ENCODE results near the gene CNOT1. TPM values are rescaled to one million over a fixed set of nuclear protein-coding genes. Genes with fewer than 3 reads are reported as not detected.
"Not testable (repeated sequence)": the region's sequence is repeated elsewhere in the genome, so short reads cannot be mapped to it uniquely, and the experiment has no call there.

Gene CNOT1
- total RNA-seq, 2 experiments from 2014 or later = 245 to 283 TPM

DNA sequence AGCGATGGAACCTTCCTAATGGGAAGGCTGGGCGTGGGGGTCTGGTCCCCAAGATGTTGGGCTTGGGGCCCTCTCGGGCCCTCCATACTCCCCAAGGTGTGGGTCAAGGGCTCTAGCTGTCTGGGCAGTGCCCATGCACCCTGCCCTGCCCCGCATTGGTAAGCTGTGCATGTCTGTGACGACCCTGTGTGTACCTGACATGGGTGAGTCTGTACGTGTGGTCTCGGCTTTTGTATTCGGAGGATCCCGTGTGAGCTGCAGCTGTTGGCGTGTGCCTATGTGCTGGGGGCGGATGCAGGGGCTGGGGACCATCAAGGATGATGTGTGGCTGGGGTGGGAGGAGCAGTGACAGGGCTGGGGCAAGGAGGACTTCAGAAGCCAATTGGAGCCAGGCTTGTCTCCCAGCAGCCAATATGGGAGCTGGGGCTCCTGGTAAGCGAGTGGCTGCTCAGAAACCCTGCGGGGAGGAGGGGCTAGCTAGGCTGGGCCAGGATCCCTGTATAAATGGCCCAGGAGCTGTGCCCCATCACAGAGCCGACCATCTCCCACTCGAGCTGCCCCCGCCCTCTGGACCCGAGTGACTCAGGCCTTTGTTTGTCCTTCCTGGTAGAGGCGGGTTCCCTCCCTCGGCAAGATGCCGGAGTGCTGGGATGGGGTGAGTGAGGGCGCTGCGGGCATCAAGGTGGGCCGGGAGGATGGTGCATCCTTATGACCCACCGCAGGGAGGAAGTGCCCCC, 129.8 kb downstream of the CNOT1 start, which contains the start of gene NDRG4:
TSS of gene NDRG4 (plus strand) at position 529 of the 737 bp plus-strand sequence. CDS start at position 635, 106 bp downstream.
- Mint-ChIP-seq H3K27ac (peak within 1 kb of the TSS; percentile 71), H3K36me3 (ENCODE audit: low read depth) (no peaks in the 10 kb centered on the region), H3K4me1 (peaks cover 21% of the 10 kb centered on the region), H3K9me3 (no peaks in the 10 kb centered on the region), H3K4me3 (peak within 1 kb of the TSS; percentile 66), H3K27me3 (peaks cover 2% of the 10 kb centered on the region)
- CTCF ChIA-PET = interaction anchor here (0.9 to 1.4 kb wide), 4 partner anchors 14 to 314 kb away, joined by 3 to 4 read pairs (median 3); no protein-coding TSS in a partner anchor
- peak; percentile 43 for DNase-seq
- POLR2A ChIA-PET = no interaction called here

DNA sequence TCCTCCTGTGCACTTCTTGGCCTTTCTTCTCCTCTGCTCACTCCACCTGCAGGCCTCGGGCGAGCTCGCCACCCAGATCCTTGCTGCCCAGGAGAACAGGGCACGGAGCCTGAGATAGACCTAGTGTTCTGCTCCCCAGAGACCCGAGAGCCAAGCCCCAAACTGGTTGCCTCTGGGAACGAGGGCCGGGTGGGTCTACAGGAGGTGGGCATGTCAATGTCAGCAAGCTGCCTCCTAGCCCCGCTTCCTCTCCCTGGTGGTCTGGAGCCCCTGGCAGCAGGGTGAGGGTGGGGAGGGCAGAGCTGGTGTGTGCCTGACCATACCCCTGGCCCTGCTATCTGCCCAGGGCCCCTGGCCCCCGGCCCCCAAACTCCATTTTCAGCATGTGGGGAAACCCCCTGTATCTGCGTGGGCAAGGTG, 130.5 kb downstream of the CNOT1 start:
- ChIA-PET POLR2A (no interaction called here), CTCF (interaction anchor here (0.9 to 1.4 kb wide), 4 partner anchors 15 to 313 kb away, joined by 3 to 4 read pairs (median 3); no protein-coding TSS in a partner anchor)
- H3K36me3 Mint-ChIP-seq (ENCODE audit: low read depth) = no peaks in the 10 kb centered on the region
- H3K4me3 Mint-ChIP-seq = no peak overlapping the region
- H3K27me3 Mint-ChIP-seq = peaks cover 2% of the 10 kb centered on the region
- no peak overlapping the region for H3K27ac Mint-ChIP-seq
- DNase-seq = no peak
- H3K4me1 Mint-ChIP-seq = peaks cover 21% of the 10 kb centered on the region
- H3K9me3 Mint-ChIP-seq = no peaks in the 10 kb centered on the region

DNA sequence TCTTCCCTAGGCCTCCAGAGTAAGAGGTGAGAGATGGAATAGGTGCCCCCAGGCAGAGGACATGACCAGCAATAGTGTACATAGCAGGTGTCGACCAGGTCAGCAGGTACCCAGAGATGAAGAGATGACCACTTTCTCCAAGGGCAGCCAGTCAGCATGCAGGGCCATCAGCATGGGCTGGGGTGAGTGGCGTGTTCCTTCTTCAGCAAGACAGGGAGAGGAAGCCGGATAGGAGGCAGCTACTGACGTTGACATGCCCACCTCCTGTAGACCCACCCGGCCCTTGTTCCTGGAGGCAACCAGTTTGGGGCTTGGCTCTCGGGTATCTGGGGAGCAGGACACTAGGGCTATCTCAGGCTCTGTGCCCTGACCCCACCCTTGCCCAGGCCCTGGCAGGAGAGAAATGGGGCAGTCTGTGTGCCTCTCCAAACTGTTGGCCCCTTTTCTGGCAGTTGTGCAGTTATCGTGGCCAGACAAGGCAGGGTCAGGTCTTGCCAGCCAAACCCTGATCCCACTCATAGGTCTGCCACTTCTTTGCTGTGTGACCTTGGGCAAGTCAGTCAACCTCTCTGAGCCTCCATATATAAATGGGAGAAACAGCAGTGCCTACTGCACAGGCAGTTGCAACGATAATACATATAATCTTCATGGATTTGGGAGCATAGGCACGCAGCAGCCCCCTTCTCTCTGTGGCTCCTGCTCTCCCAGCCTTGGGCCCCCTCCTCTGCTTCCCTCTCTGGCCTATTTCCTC, 131.1 kb downstream of the CNOT1 start:
- ChIA-PET POLR2A (no interaction called here), CTCF (interaction anchor here (1.3 to 1.4 kb wide), 2 partner anchors 22 to 258 kb away, joined by 3 to 4 read pairs; no protein-coding TSS in a partner anchor)
- Mint-ChIP-seq H3K4me1 (peaks cover 21% of the 10 kb centered on the region), H3K27me3 (peaks cover 2% of the 10 kb centered on the region), H3K4me3 (no peak overlapping the region), H3K36me3 (ENCODE audit: low read depth) (no peaks in the 10 kb centered on the region), H3K27ac (no peak overlapping the region), H3K9me3 (no peaks in the 10 kb centered on the region)
- DNase-seq = no peak

DNA sequence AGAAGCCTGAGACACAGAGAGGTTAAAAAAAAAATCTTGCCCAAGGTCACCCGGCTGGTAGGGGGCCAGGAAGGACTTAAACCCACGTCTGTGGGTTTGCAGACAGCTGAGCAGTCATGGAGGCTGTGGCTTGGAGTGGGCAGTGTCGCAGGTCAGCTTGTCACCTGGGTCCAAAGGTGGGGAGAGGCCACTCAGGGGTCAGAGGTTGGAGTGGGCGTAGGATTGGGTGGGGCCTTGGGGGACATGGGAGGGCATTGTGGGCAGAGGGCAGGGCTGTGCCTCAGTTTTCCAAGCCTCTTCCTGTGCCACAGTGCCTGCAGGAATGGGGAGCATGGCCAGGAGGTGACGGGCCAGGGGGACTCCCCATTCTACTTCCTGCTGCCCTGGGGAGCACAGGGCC, 131.7 kb downstream of the CNOT1 start:
- H3K27me3 Mint-ChIP-seq = peaks cover 2% of the 10 kb centered on the region
- CTCF ChIA-PET = no interaction called here
- no peak overlapping the region for H3K27ac Mint-ChIP-seq
- peaks cover 21% of the 10 kb centered on the region for H3K4me1 Mint-ChIP-seq
- POLR2A ChIA-PET = no interaction called here
- no peaks in the 10 kb centered on the region for H3K9me3 Mint-ChIP-seq
- H3K4me3 Mint-ChIP-seq = no peak overlapping the region
- no peak for DNase-seq
- no peaks in the 10 kb centered on the region for H3K36me3 Mint-ChIP-seq (ENCODE audit: low read depth)

DNA sequence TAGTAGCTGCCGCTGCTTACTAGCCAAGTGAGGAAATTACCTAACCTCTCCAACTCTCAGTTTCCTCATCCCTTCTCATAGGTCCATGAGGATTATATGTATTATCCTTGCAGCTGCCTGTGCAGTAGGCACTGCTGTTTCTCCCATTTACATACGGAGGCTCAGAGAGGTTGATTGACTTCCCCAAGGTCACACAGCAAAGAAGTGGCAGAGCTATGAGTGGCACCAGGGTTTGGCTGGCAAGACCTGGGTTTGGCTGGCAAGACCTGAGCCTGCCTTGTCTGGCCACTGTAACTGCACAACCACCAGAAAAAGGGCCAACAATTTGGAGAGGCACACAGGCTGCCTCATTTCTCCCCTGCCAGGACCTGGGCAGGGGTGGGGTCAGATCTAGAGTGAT, 132.2 kb downstream of the CNOT1 start:
- Mint-ChIP-seq H3K27ac (no peak overlapping the region), H3K36me3 (ENCODE audit: low read depth) (no peaks in the 10 kb centered on the region), H3K27me3 (peaks cover 2% of the 10 kb centered on the region), H3K9me3 (no peaks in the 10 kb centered on the region), H3K4me1 (peaks cover 21% of the 10 kb centered on the region), H3K4me3 (no peak overlapping the region)
- CTCF ChIA-PET = no interaction called here
- POLR2A ChIA-PET = no interaction called here
- DNase-seq = no peak

DNA sequence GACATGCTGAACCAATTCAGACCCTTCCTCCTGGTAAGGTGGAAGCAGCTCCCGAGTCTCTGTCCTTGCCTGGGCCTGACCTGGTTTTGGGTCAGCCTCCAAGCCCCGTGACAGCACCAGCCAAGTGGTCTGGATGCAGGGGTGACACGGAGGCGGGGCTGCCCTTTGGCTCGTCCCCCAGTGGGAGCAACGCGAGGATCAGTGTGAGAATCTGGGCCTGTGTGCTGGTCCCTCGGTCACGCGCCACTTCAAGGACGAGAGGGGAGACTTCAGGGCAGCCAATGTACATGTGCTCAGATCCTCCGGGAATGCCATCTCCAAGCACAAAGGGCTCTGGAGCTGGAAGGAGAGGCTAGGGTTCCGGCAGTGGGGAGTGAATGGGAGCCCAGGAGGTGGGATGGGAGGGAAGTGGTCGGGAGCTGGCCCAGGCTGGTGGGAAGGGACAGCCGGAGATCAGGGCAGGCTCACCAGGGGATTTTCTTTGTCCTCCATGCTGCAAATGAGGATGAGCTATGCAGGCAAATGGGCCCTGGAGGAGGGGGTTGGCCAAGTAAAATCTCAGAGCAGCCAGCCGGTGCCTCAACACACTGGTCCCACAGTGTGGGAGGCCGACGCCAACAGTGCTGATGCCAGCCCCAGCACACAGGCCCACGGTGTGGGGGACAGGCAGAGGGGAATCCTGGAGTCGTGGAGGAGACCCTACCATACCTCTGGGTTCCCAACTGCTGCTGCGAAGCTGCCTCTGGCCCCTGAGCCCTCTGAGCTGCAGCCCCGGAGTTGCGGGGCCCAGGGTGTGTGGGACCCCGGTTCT, 133.9 kb downstream of the CNOT1 start:
- Mint-ChIP-seq H3K27me3 (peaks cover 2% of the 10 kb centered on the region), H3K4me3 (no peak overlapping the region), H3K27ac (no peak overlapping the region), H3K4me1 (peaks cover 16% of the 10 kb centered on the region), H3K36me3 (ENCODE audit: low read depth) (no peaks in the 10 kb centered on the region), H3K9me3 (no peaks in the 10 kb centered on the region)
- DNase-seq = no peak
- ChIA-PET CTCF (interaction anchor here (0.6 to 1.4 kb wide), 4 partner anchors 157 to 260 kb away, joined by 3 to 4 read pairs (median 3); no protein-coding TSS in a partner anchor), POLR2A (no interaction called here)

DNA sequence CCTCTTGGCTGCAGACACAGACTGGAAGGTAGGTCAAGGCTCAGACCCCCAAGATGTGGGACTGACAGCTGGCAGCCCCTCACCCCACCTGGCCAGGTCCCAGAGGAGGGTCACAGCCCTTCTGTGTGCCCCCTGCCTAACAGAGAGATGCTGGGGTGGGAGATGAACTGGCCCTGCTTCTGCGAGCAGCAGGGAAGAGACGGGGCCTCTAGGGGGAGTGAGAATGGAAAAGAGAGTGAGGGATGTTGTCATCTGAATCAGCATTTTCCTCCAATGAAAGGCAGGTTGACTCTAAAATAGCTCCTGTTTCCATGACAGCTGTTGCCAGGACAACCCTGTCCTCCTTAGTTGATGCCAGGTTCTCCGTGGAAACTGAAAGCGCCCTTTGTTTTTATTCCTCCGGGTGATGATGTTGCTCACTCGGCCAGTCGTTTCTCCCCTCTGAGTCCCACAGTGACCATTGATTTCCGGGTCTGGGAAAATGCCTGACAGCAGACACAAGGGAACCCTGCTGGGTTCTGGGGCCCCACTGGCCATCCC, 134.6 kb downstream of the CNOT1 start:
- H3K4me3 Mint-ChIP-seq = no peak overlapping the region

DNA sequence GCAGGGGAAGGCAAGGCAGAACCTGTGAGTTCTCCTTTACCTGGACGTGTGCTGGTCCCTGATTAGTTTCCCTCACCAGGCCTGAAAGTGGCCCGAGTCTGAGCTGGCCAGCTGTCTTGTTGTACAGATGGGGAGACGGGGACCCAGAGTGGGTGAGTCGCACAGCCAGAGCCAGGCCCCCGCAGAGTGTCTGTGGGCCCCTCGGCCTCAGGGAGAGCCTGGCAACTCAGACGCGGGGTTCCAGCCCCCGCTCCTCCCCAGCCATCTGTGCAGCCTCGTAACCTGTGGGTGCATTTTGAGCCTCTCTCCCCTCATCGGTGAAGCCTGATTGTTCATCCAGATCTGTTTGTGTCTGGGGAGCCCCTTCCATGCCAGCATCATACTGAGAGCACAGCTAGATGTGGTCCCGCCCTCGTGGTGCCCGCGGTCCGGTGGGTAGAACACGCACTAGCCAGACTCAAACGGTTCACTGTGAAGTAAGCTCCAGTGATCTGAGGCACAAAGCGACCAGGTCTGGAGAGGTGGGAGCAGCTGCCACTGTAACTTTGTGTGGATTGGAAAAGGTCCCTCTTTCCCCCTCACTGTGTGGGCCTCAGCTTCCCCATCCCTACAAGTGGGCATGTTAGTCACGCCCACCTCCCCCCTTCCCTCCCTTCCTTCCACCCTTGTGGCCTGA, 135.7 kb downstream of the CNOT1 start:
- H3K36me3 Mint-ChIP-seq (ENCODE audit: low read depth) = no peaks in the 10 kb centered on the region
- H3K4me1 Mint-ChIP-seq = peaks cover 9% of the 10 kb centered on the region
- POLR2A ChIA-PET = no interaction called here
- DNase-seq = no peak
- peaks cover under 1% of the 10 kb centered on the region for H3K27me3 Mint-ChIP-seq
- no peaks in the 10 kb centered on the region for H3K9me3 Mint-ChIP-seq
- H3K4me3 Mint-ChIP-seq = no peak overlapping the region
- H3K27ac Mint-ChIP-seq = no peak overlapping the region
- CTCF ChIA-PET = interaction anchor here (0.7 to 3.0 kb wide), 3 partner anchors 150 to 262 kb away, joined by 3 to 10 read pairs (median 4); no protein-coding TSS in a partner anchor

More for the DNA sequence above, 134.6 kb downstream of the CNOT1 start:
- Mint-ChIP-seq H3K36me3 (ENCODE audit: low read depth) (no peaks in the 10 kb centered on the region), H3K27ac (no peak overlapping the region), H3K9me3 (no peaks in the 10 kb centered on the region), H3K27me3 (peaks cover 2% of the 10 kb centered on the region), H3K4me1 (peaks cover 12% of the 10 kb centered on the region)
- CTCF ChIA-PET = interaction anchor here (0.6 to 1.4 kb wide), 5 partner anchors 156 to 261 kb away, joined by 3 to 4 read pairs (median 3); no protein-coding TSS in a partner anchor
- DNase-seq = peak; percentile 82
- POLR2A ChIA-PET = no interaction called here

DNA sequence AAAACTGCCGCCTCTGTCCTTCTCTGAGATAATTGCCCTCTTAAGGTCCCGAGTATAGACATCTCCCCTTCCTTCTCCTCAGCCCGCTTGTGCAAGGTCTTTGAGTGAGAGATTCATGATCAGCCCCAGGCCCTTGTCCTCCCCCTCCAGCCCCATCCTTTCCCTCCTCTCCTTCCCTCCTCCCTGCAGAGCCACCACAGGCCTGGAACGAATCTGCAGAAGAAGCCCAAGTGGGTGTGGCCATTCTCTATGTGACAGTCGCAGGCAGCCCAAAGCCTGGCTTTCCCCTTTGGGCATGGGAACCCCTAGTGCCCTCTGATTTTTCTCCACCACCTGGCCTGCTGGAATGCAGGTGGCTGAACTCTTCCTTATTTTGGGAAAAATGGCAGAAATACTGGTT, 136.9 kb downstream of the CNOT1 start:
- H3K4me3 Mint-ChIP-seq = no peak overlapping the region
- H3K27me3 Mint-ChIP-seq = no peaks in the 10 kb centered on the region
- H3K9me3 Mint-ChIP-seq = no peaks in the 10 kb centered on the region
- ChIA-PET POLR2A (no interaction called here), CTCF (interaction anchor here (3.0 kb wide), 1 partner anchor 158 kb away, joined by 10 read pairs; no protein-coding TSS in a partner anchor)
- DNase-seq = no peak
- H3K27ac Mint-ChIP-seq = no peak overlapping the region
- H3K4me1 Mint-ChIP-seq = peaks cover 10% of the 10 kb centered on the region
- no peaks in the 10 kb centered on the region for H3K36me3 Mint-ChIP-seq (ENCODE audit: low read depth)

DNA sequence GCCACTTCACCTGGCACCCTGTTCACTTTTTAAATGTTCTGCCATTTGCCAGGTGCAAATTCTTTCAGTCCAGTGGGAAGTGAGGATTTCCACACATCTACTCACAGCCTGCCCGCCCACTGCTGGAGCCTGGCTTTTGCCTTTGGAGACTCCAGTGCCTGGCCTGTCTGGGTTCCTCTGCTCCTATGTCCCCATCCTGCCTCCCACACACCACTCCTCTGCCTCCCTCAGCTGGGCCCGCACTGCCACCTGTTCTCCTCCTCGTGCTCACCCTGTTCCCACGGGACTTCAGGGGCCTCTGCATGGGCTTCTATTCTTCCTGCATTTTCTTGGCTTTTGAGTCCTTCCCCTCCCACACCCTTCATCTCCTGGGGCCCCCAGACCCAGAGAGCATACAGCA, 137.6 kb downstream of the CNOT1 start:
- Mint-ChIP-seq H3K9me3 (no peaks in the 10 kb centered on the region), H3K27ac (no peak overlapping the region), H3K4me1 (peaks cover 12% of the 10 kb centered on the region), H3K4me3 (no peak overlapping the region), H3K27me3 (no peaks in the 10 kb centered on the region), H3K36me3 (ENCODE audit: low read depth) (no peaks in the 10 kb centered on the region)
- no peak for DNase-seq
- CTCF ChIA-PET = interaction anchor here (3.0 kb wide), 1 partner anchor 157 kb away, joined by 10 read pairs; no protein-coding TSS in a partner anchor
- POLR2A ChIA-PET = no interaction called here

DNA sequence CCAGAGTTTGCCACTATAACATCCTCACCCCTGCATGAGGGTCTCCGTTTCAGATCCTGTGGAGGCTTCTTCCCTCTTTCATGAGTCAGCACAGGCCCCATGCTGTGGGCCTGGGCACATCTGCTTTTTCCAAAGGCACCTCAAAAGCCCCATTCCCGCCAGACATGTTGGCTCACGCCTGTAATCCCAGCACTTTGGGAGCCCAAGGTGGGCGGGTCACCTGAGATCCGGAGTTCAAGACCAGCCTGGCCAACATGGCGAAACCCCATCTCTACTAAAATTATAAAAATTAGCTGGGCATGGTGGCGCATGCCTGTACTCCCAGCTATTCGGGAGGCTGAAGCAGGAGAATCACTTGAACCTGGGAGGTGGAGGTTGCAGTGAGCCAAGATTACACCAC, 139.1 kb downstream of the CNOT1 start:
- H3K4me3 Mint-ChIP-seq; DNase-seq; POLR2A ChIA-PET; H3K27ac Mint-ChIP-seq; H3K36me3 Mint-ChIP-seq (ENCODE audit: low read depth); H3K27me3 Mint-ChIP-seq; CTCF ChIA-PET; H3K9me3 Mint-ChIP-seq; H3K4me1 Mint-ChIP-seq: not testable (repeated sequence)

DNA sequence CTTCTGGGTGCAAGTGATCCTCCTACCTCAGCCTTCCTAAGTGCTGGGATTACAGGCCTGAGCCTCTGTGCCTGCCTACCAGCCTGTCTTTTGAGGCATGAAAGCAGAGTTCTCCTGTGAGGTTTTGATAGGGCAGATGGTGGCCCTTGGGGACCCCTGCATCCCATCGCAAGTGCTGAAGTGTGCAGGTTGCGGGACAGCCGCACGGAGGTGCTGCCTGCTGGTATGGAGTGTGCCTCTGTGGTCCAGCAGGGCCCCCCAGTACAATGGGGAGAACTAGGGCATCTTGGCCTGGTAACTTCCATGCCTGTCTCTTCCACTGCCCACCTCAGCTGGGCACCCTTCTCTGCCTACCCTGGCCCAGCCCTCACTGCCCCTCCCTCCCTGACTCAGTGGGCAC, 139.6 kb downstream of the CNOT1 start:
- Mint-ChIP-seq H3K27me3 (peaks cover 1% of the 10 kb centered on the region), H3K9me3 (no peaks in the 10 kb centered on the region), H3K4me1 (peaks cover 6% of the 10 kb centered on the region), H3K27ac (no peak overlapping the region), H3K36me3 (ENCODE audit: low read depth) (no peaks in the 10 kb centered on the region), H3K4me3 (no peak overlapping the region)
- ChIA-PET POLR2A (no interaction called here), CTCF (no interaction called here)
- no peak for DNase-seq

Data from activated CD4-positive, alpha-beta T cell treated with anti-CD3 and anti-CD28 coated beads, Interleukin-2, amount 10 ng/mL, durations not matched to agents 7 days and 5 days (primary cell).